HUDEP-2 (cell line): ENCODE data around the gene EN2.
"Not testable (repeated sequence)": the region's sequence is repeated elsewhere in the genome, so short reads cannot be mapped to it uniquely, and the experiment has no call there.

Experiments used
- DNase-seq, 76 experiments: peaks; one replicate each; lab custom pipeline; 2025; ENCODE audit not compliant: unreplicated experiment in 76 of 76; lab: John Stamatoyannopoulos, UW

The EN2 gene

DNA sequence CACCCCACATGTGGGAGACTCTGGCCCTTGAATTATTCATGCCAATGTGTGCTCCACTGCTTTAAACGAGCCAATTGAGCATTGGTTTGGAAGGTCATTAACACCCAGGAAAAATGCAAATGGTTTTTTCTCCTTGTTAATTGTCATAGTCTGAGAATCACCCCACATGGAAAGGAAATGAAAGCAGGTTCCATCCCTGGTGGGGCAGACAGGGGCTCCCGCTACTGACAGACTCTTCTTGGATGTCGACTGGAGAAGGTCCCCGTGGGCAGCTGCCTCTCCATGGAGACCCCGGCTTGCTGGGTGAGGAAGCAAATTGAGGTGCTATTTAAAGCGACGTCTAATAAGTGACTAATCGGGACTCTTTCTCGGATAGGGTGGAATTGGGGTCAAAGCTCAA lies 32.0 kb upstream of the EN2 start:
- no peak for DNase-seq

DNA sequence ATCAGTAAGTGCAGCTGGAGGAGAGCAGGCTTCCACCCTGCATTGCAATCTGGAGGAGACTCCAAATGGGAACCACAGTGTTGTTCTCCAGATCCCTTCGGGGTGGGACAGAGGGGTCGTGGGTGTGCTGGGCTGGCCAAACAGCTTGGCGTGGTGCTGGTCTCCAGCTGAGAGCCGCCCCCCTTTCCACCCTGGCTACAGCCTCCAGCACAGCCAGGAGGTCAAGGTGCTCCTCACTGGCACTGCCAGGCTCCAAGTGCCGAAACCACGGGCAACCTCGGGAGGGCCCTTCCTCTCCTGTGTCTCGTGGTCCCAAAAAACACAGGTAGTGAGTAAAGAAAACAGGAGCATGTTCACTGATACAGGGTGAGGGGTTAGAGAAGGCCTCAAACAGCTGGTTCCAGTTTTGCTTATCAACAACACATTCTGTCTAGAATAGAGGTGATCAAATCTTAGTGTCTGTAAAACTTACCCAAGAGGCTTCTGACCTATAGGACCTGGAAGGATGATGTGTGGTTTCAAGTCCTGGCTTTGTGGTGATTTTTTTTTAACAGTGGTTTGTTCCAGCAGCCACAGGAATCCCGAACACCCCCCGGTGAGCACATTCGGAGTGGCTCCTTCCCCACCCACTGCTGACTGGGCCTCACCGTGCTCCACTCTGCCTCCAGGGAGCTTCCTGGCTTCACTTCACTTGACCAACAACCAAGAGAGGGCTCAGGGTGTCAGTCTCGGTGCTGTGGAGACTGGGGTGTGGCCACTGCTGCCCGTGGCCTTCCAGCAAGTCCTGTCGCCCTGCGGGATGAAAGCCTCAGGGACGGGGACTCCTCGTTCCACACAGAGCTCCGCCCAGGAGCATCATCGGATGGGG lies 31.2 kb upstream of the EN2 start:
- no peak for DNase-seq

DNA sequence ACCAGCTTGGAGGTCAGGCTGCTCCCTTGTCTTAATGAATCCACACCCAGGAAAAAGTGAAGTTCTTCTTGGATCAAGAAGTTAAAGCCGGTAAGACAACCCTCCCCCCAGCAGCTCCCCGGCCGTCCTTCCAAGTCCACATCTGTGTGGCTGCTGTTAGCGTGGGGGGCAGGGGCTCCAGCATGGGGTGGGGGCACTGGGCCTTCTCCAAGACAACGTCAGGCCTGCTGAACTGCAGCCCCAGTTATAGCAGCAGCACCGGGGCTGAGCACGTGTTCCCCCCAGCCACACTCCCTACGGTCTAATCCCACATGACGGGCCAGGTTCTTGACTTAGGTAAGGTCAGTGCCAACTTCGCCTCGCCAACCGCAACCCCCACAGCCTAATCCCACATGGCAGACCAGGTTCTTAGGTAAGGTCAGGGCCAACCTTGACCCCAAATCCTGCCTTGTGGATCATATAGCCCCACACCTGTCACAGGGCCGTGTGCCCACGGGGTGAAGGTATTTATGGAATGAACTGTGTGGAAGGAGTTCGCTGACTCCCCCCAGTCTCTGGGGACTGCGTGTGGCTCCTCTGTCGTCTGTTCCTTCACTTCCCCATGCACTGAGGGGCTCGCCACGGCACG lies 30.4 kb upstream of the EN2 start:
- DNase-seq, result no peak

DNA sequence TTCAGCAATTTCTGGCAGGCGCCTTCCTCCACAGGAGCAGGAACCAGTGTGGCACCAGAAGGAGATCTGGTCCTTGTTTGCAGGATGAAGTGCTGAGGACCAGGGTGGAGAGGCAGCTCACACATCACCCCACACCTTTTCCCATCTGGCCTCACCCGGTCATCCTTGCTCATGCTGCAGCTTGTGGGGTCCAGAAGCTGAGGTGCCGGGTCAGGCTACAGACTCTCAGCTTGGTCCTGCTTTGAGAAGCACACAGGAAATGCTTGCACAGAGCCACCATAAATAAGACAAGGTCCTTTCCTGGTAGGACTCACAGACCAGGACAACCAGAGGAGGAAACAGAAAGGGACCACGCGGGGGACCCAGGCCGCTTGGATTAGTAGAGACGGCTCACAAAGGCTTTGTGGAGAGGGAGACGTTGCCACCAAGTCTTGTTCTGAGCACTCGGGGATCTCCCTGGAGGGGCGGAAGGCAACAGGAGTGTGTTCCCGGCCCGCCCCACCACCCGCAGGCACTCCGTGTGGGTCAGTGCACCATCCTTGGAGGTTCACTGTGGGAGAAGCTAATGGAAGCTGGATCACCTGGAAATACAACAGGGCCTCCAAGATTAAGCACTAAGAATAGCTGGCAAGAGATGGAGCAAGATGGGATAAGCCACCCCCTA lies 29.6 kb upstream of the EN2 start:
- DNase-seq, result no peak

DNA sequence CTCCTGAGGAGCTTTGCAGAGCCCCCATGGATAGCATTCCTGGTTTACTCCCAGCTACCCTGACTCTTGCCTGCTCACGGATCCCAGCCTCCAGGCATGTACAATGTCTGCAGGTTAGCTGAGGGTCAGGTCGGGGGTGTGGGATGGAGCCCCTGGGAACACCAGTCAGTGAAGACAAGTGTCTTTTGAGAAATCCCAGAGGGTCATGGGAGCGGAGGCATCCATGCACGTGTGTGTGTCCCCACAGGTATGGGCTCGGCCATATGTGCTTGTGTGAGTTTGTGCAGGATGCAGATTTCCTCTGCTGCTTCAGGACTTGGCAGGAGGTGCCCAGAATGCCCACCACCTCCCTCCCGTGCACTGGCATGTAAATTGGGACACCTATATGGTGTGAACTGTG lies 28.3 kb upstream of the EN2 start:
- DNase-seq, result no peak

DNA sequence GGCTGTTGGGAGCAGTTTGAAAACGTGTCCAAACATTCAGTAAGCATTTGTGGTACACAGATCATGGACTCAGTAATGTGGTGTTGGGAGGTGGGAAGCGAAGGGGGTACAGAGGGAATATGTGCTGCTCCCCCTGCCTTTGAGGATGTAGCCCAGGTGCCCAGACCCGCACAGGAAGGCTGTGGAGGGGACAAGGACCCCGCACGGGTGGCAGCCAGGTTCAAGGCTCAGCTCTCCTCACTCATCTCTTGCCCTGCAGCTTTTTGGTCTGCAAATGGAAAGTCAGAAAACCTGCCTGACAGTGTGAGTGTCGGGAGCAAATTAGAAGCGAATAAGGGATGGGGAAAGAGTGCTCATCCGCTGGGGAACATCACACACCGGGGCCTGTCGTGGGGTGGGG lies 27.3 kb upstream of the EN2 start:
- no peak for DNase-seq

DNA sequence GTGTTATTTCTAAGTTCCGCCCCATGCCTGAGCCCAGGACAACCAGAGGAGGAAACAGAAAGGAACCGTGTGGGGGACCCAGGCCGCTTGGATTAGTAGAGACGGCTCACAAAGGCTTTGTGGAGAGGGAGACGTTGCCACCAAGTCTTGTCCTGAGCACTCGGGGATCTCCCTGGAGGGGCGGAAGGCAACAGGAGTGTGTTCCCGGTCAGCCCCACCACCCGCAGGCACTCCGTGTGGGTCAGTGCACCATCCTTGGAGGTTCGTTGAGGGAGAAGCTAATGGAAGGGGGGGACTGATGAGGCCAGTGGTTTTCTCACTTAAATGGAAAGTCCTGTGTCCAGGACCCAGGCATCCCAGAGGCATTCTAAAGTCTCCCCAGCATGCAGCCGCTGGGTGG lies 26.7 kb upstream of the EN2 start:
- DNase-seq, result no peak

DNA sequence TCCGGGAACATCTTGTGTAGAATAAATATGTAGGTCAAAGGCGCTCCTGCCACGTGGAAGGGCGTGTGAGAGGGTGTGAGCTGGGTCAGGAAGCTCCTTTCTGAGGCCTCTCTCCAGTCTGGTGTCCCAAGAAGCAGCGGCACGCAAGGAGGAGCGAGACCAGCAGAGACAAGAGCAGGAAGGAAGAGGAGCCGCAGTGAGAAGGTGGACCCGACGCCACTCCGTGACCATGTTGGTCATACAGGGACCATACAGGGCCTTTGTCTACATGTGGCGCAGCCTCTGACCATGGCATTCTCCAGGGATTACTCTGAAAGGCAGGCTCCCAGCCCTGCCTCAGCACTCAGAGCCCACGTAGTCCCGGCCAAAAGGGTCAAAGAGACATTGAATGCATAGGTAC lies 26.2 kb upstream of the EN2 start:
- no peak for DNase-seq

DNA sequence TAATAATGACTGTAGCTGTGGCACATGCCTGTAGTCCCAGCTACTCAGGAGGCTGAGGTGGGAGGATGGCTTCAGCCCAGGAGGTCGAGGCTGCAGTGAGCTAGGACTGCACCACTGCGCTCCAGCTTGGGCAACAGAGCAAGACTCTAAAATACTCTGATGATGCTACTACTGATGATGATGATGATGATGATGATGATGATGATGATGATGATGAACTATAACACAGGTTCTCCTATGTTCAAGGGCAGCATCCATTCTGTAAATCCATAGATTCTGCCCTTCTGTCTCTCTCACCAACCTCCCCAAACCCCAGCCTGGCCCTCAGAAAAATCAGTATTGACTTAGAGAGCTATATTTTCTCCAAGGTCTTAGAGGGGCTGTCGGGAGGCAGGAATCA lies 22.8 kb upstream of the EN2 start:
- no peak for DNase-seq

DNA sequence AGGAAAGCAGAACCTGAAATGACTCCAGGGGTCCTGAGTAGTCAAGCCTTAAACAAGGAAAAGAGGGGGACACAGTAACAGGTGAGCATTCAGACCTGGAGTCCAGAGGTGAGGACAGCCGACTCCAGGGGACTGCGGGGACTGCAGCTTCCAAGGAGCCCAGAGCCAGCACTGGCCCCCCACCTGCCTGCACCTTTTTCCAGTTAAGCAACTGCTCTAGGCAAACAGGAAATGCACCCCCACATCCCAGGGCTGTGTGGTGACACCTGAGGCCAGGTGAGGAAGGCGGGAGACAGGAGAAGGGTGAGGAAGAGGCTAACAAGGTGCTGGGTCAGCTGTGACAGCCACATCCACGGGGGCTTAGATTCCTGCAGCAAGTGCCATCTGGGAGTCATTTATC lies 20.1 kb upstream of the EN2 start:
- DNase-seq, result no peak

DNA sequence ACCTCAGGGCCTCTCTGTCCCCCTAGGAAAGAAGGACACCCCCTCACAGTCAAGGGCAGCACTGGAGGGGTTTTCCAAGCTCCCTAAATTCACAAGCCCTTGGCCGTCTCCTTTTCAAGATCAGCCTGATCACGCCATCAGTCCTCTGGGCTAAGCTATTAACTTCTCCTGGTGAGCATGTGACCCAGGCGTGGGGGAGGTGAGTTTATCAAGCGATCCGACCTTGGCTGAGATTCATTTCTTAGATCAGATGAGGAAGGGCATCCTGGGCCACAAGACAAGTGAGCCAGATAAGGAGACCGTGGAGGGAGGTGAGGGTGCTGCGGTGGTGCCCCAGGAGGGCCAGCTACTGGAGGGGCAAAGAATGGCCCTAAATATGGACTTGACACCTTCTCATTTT lies 19.2 kb upstream of the EN2 start:
- DNase-seq, result no peak

DNA sequence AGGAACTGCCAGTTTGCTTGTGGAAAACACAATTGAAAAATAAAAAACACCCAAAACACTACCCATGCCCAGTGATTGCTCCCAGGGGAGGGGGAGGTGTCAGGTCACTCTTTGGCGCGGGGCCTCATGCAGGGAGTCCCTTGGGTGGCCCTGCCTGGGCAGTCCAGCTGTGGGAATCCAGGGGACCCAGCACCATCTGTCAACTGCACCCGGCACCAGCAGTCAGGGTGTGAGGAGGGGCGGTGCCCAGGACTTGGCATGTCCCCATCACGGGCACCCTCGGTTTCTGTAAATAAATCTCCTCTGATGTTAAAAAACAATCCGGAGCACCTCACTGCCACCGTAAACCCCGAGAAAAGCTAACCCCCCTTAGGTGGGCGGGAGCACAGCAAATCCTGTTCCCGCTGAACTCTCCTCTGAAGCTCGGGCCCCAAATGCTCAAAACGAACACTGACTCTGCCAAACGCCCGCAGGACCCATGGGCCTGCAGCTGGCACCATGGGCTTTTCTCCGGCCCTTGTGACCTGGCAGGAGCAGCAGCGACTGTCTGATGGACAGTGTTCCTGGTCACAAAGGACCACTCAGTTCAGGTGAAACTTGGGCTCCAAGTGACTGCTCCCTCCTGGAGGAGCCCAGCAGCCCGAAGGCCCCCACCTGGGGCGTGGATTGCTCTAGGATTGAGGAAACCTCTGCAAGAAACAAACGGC lies 18.5 kb upstream of the EN2 start:
- no peak for DNase-seq

DNA sequence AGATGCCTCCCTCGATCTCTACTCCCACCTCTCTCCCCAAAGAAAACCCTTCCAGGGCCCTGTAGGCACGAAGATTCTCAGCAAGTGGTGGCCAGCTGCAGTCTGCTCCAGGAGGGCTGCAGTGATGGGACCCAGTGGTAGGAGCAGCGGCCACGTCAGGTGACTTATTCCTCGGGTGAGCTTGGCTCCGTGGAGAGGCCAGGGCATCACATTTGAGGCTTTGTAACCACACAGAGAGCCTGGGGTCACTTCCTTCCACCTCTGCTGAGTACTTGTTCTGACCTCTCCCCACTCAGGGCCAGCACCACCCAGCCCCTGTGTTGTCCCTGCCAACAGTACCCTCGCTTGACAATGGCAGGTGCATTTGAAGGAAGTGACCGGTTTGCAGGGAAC lies 17.9 kb upstream of the EN2 start:
- DNase-seq, result no peak

DNA sequence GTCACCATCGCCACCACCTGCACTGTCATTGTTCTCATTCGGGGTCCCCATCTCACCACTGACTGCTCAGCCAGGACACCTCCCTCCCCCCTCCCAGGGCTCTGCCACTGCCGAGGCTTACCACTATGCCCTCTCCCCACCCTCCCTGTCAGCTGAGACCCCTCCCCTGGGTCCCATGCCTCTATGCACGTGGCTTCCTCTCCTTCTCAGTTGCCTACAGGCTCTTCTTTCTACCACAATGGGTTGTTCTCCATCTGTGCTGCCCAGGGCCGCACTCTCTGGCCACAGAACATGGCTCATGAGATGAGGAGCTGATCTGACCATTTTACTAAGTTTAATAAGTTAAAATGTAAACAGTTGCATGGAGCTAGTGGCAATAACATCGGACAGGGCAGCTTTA lies 16.1 kb upstream of the EN2 start:
- DNase-seq, result no peak

DNA sequence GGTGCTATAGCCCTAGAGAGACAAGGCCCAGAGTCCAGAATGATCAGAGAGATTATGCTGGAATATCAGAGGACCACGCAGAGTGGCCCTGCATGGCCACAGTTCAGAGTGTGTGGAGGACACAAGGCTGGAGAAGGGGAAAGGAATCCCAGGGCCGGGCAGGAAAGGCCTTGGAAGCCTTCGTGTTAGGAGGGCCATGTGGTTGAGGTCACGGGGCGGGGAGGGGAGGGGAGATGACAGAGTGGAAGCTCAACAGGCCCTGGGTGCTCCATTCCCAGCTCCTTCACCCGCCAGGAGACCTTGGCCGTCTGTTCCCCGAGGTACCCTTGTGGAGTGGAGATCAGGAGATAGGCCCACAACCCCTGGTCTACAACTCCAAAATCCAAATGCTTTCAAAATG lies 13.2 kb upstream of the EN2 start:
- DNase-seq, result no peak

DNA sequence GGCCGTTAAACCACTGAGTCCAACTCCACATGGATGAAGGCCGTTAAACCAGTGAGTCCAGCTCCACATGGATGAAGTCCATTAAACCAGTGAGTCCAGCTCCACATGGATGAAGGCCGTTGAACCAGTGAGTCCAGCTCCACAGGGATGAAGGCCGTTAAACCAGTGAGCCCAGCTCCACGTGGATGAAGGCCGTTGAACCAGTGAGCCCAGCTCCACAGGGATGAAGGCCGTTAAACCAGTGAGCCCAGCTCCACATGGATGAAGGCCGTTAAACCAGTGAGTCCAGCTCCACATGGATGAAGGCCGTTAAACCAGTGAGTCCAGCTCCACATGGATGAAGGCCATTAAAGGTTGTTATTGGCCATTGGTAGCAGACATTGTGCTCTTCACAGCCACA lies 12.3 kb upstream of the EN2 start:
- not testable (repeated sequence) for DNase-seq

DNA sequence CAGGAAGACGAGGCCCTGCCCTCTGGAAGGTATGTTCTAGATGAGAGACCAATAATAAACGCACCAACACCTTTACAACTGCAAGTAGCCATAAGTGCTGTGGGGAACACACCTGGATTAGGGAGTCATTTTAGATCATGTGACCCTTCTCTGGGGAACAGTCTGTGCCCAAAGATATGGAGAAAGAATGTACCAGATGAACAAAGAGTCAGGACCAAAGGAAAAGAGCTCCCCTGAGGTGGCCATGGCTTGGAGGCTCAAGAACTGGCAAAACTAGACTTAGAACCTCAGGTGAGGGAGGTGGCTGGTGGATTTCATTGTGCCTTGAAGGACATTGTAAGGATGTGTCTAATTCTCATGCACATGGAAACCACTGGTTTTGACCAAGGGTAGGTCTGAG lies 10.3 kb upstream of the EN2 start:
- no peak for DNase-seq

DNA sequence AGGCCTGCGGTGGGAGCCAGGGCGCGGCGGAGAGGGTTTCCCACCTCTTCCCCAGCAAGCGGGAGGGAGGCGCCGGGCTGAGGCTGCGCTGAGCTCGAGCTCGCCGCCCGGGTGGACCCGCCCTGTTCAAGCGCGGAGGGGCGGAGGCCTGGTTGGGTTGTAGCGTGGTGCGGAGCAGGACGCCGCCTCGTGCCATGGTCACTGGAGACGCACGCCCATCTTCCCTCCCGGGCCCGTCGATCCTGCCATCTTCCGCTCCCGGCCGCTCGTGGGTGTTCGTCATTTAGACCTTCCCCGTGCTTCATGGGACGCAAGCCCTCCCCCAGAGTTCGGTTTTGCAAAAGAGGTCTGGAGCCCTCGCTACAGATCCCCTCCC lies 9.3 kb upstream of the EN2 start:
- peak in 20 of 76 experiments; percentile 7 to 48 (median 18) for DNase-seq

DNA sequence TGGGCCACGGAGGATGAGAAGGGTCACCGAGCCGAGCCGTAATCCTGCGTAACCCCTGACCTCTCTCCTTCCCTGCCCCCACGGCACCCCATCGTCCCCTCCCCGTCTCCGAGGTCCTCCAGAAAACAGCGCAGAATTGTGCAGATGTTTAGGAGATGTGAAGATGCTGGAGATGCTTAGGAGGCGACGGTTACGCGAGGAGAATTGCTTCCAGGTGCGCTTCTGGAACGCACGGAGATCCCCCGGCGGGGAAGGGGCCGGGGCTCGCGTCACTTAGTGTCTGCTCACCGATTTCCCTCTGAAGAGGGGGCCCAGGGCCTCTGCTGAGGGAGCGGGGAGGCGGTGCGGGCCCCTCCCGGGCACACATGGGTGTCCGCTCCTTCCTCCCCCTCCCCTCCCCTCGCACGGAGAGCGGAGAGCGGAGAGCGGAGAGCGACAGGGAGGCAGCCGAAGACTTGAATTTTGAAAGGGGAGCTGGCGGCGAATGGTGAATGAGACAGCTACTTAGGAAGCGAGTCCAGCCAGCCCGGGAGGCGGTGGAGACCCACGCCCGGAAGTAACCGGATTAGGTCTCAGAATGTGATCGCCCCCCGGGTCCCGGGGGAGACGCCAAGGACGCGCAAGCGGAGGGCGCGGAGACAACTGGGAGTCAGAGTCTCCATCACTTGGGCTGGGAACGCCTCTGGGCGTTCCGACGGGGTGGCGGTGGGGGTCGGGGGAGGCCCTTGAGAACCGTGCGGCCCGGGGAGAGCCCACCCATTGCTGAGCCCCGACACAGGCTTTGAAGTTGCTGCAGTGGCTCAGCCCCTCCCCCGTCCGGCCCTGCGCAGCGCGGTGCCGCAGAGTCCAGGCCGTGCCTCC lies 8.7 kb upstream of the EN2 start:
- DNase-seq, result no peak

DNA sequence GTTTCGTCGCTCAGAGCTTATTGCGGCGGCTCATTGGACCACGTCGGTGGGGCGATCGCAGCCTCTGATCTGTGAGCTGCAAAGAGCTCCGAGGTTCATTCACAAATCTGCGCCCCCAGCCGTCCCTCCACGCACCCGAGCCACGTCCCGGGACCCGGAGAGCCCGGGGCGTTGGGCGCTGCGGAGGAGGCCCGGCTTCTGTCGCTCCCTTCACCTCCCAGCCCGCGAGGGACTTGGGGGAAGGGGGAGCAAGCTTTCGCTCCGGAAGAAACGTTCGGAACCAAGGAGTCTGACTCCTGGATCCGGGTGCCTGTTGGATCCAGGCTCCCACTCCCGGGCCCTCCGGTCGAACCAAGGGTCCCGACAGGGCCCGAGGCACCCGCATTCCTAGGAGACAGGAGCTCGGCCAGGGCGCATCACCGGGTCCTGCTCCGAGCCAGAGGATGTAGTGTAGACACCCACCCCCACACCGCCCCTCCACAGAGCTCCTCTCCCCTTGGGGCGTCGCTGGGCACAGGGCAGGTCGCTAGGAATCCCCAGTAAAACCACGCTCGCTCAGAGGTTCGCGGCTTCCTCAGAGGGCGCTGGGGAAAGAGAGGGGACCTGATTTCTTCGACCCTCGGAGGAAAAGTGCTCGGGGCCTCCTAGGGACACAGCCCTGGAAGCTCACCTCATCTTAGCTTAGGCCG lies 7.9 kb upstream of the EN2 start:
- DNase-seq, result no peak
